Measurements from ENCODE around the gene SNX22.
A peak's percentile ranks its signal among the peaks of the same experiment; 100 is the strongest.

Gene SNX22

DNA sequence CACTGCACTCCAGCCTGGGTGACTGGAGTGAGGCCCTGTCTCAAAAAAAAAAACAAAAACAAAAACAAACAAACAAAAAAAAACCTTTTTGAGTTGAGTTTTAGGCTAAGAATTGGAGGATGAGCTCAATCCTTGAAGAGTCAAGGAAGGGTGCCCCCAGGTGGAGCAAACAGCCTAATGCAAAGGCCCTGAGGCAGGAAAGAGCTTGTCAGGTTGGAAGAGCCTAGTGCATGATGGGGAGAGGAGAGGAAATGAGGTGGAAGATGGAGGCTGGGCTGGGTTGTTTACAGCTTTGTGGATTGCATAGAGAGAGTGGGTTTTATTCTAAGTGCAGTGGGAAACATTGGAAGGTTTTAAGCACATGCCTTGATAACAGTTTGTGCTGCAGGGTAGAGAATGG lies 2.1 kb upstream of the SNX22 start:
- DNase-seq (ENCODE audit: low spot score), result peak; percentile 5
- TF ChIP-seq, protein P1, sequence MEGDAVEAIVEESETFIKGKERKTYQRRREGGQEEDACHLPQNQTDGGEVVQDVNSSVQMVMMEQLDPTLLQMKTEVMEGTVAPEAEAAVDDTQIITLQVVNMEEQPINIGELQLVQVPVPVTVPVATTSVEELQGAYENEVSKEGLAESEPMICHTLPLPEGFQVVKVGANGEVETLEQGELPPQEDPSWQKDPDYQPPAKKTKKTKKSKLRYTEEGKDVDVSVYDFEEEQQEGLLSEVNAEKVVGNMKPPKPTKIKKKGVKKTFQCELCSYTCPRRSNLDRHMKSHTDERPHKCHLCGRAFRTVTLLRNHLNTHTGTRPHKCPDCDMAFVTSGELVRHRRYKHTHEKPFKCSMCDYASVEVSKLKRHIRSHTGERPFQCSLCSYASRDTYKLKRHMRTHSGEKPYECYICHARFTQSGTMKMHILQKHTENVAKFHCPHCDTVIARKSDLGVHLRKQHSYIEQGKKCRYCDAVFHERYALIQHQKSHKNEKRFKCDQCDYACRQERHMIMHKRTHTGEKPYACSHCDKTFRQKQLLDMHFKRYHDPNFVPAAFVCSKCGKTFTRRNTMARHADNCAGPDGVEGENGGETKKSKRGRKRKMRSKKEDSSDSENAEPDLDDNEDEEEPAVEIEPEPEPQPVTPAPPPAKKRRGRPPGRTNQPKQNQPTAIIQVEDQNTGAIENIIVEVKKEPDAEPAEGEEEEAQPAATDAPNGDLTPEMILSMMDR (IDR thresholded peaks at IDR 0.05), result no peak
- H3K4me3 ChIP-seq, result no peak overlapping the region
- no peak overlapping the region for H3K27ac ChIP-seq

DNA sequence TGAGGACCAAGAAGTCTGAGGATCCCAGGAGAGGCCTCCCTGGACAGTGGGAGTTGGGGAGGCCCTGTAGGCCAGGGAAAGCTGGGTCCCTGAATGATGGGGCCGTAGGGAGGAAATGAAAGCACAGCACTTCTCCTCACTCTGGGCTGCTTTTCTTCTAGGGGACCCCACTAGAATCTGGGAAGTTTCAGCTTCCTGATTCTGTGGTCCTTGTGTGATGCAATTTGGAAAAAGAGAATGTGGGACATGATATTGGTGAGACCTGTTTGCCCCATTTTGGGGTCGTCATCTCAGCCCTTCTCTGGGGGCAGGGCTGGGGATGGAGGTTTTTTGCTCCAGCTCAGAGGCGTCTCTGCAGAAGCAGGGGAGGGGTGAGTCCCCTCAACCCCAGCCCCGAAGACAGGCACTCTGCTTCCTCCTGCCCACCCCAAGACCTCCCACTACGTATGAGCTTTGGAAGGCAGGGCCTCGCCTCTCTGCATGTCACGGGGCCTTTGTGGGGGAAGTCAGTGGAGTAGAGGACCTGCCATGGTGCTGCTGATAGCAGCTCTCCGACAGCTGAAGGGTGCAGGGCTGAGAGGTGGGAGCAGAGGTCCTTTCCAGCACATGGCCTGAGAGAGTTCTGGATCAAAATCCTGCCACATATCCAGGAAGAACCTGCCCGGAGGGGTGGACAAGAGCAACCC lies 1.5 kb upstream of the SNX22 start:
- TF ChIP-seq, protein P1 (IDR thresholded peaks at IDR 0.05), result no peak
- Histone ChIP-seq H3K4me3 (no peak overlapping the region), H3K27ac (no peak overlapping the region)
- no peak for DNase-seq (ENCODE audit: low spot score)

DNA sequence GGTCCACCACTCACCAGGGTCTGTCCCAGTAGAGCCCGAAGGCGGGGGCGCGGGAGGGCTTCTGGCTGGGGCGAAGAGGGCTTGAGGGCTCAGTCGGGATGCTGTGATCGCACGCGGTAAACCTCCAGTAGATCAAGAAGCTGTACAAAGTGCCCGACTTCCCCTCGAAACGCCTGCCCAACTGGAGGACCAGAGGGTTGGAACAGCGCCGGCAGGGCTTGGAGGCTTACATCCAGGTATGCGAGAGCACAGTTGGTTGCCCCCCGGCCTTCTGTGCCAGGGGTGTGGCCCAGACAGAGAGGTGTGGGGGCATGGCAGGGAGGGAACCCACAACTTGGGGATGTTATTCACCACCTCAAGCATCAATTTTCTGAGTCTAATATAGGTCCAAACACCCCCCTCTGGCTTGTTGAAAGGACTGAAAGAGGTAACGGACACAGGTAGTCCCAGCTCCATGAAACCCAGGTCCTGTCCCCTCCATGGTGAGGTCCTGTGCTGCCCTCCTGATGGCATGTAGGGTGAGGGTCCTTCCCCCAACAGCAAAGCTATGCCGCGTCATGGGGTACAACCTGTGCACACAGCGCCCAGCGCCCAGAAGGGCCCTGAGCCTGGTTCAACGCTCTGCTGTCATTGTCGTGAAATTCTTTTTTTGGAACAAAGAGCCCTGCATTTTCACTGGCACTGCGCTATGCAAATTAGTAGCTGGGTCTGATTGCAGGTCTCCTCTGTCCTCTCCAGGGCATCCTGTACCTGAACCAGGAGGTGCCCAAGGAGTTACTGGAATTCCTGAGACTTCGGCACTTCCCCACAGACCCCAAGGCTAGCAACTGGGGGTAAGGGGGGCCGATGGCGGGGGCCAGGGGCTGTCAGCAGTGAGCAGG lies 1.2 kb downstream of the SNX22 start:
- peak; percentile 72 for DNase-seq (ENCODE audit: low spot score)
- TF ChIP-seq, protein P1 (IDR thresholded peaks at IDR 0.05), result no peak
- H3K4me3 ChIP-seq, result peak overlapping the region; percentile 72
- no peak overlapping the region for H3K27ac ChIP-seq

DNA sequence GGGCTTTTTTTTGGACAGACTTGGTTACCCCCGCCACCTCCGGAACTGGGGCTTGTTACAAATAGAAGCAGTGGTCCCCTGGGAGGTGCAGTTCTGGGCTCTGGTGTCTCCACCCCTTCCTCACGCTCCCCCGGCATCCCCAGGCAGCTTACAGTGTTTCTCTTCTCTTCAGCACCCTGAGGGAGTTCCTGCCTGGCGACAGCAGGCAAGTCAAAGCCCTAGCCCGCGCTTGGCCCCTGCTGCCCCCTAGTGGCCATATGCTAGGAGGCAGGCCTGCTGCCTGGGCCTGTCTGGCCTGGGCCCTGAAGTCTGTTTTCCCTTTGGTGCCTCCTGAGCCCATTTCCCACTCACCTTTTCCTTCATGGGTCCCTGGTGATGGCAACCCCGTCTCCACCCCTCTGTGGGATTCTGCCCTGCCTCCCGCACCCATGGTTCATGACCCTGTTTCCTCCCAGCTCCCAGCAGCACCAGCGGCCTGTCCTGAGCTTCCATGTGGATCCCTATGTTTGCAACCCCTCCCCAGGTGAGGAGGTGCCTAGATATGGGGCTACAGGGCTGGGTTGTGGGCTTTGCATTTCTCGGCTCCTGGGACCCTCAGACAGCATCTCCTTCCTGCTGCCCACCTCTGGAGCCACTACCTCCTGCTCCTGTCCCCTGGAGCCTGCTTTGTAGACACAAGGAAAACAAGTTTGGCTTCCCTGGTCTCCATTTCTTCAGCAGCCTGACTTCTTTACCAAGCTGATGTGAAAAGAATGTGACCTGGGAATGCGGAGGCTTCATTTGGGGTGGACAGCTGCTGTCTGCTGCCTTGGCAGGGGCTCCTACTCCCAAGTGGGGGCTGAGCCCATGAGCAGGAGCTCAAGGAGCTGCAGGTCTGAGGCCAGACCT lies 2.2 kb downstream of the SNX22 start:
- peak; percentile 89 for DNase-seq (ENCODE audit: low spot score)
- Histone ChIP-seq H3K27ac (no peak overlapping the region), H3K4me3 (no peak overlapping the region)
- TF ChIP-seq, protein P1 (IDR thresholded peaks at IDR 0.05), result peak; percentile 98

DNA sequence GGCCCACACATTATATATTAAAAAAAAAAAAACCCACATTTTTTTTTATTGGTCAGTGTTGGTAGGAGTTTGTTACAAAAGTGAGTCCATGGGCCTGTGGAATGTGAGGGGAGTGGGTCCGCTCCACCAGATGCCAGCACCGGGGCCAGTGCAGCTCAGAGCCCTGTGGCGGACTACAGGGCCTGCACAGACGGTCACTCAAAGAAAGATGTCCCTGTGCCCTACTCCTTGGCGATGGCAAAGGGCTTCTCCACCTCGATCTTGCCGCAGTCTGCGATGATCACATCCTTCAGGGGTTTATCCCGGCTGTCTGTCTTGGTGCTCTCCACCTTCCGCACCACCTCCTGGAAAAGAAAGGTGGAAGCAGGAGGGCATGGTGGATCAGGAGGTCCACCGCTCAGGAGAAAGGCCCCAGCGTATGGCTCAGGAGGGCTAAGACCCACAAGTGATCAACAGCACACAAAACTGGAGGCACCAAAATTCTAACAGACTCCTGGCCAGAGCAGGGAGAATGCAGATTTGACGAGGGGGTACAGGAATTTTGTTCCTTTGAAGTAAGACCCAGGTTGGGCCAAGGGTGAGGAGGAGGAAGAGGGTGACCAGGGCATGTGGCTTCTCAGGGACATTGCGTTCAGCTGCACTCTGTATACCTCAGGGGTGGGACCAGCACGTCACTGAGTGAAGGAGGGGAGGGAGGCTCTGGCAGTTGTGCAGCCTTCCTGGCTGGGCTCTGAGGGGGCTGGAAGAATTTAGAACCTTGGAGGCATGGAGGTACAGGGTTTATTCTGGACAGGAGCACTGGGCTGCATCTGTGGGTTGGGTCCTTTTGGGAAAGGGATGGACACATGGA lies 4.5 kb downstream of the SNX22 start:
- Histone ChIP-seq H3K27ac (no peak overlapping the region), H3K4me3 (no peak overlapping the region)
- TF ChIP-seq, protein P1 (IDR thresholded peaks at IDR 0.05), result no peak
- DNase-seq (ENCODE audit: low spot score), result no peak

DNA sequence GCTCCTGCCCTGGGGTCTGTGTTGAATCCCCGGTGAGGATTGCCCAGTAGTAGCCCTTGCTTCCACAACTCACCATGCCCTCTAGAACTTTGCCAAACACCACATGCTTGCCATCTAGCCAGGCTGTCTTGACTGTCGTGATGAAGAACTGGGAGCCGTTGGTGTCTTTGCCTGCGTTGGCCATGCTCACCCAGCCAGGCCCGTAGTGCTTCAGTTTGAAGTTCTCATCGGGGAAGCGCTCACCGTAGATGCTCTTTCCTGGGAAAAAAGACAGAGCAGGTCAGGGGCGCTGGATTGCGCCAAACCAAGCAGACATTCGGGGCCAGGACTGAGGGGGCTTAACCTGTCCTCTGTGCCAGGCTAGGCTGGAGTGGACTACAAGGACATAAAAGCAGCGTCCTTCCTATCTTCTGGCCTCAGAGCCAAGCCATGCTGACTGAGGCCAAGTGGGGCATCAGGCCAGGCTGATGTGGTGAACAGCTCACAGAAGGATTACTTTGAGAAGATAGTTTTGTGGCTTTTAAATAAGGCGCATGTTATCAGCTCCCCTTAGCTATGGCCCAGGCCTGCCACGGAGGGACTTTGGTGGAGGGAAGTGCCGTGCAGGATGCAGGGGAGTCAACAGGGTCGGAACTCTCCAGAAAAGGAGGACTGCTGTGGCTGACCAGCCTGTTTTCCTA lies 5.3 kb downstream of the SNX22 start:
- DNase-seq (ENCODE audit: low spot score), result no peak
- TF ChIP-seq, protein P1 (IDR thresholded peaks at IDR 0.05), result no peak
- Histone ChIP-seq H3K4me3 (no peak overlapping the region), H3K27ac (no peak overlapping the region)
